ENCODE results near the gene CCDC136. TPM values are rescaled to one million over a fixed set of nuclear protein-coding genes. Genes with fewer than 3 reads are reported as not detected.

The CCDC136 gene
- total RNA-seq, 1 donor from 2014 or later: 44.2 TPM

GRCh38 chr7:128815289-128815942 lies 23.6 kb downstream of the CCDC136 start:
- DNase-seq (ENCODE audit: extremely low spot score, unreplicated experiment): no peak
- peaks cover 8% of the 10 kb centered on the region for H3K27me3 Mint-ChIP-seq

GRCh38 chr7:128818694-128819093 lies 26.9 kb downstream of the CCDC136 start:
- no peak for DNase-seq (ENCODE audit: extremely low spot score, unreplicated experiment)
- Mint-ChIP-seq H3K4me1 (ENCODE audit: unreplicated experiment) (peaks cover 6% of the 10 kb centered on the region), H3K9me3 (no peaks in the 10 kb centered on the region), H3K27me3 (peaks cover 8% of the 10 kb centered on the region), H3K27ac (no peak overlapping the region), H3K36me3 (peaks cover 4% of the 10 kb centered on the region), H3K4me3 (no peak overlapping the region)
- TF ChIP-seq CTCF (conservative IDR thresholded peaks at IDR 0.05): no peak

More at GRCh38 chr7:128815289-128815942, 23.6 kb downstream of the CCDC136 start:
- Mint-ChIP-seq H3K36me3 (peaks cover 4% of the 10 kb centered on the region), H3K9me3 (no peaks in the 10 kb centered on the region), H3K27ac (no peak overlapping the region), H3K4me1 (ENCODE audit: unreplicated experiment) (no peaks in the 10 kb centered on the region), H3K4me3 (no peak overlapping the region)
- no peak for TF ChIP-seq CTCF (conservative IDR thresholded peaks at IDR 0.05)

- Mint-ChIP-seq H3K4me1 (ENCODE audit: unreplicated experiment) (peaks cover 6% of the 10 kb centered on the region), H3K4me3 (no peak overlapping the region), H3K9me3 (no peaks in the 10 kb centered on the region), H3K27ac (no peak overlapping the region), H3K27me3 (peaks cover 4% of the 10 kb centered on the region), H3K36me3 (no peaks in the 10 kb centered on the region)
- no peak for TF ChIP-seq CTCF (conservative IDR thresholded peaks at IDR 0.05)
- DNase-seq (ENCODE audit: extremely low spot score, unreplicated experiment): no peak
Measured at GRCh38 chr7:128821724-128822123, 30.0 kb downstream of the CCDC136 start.

DNA sequence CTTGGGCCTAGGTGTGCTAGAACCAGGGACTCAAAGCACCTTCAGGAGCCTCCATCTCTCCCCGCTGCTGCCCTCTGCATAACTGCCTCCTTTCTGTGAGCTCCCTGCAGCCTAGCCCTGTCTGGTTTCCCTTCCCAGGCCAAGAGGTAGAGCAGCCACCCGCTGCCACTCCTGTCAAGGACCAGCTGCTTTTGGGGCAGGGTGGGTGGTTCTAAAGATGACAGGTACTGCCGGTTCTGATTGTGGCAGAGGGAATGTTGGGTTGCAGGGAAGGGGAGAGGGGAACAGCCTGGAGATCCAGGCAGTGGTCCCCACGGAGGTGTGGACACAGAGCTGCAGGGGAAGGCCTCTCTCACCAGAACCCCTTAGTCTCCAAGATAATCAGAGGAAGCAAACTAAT lies 34.7 kb downstream of the CCDC136 start:
- TF ChIP-seq CTCF (conservative IDR thresholded peaks at IDR 0.05): no peak
- no peaks in the 10 kb centered on the region for H3K36me3 Mint-ChIP-seq
- H3K9me3 Mint-ChIP-seq: no peaks in the 10 kb centered on the region
- peaks cover 18% of the 10 kb centered on the region for H3K4me1 Mint-ChIP-seq (ENCODE audit: unreplicated experiment)
- peaks cover 7% of the 10 kb centered on the region for H3K27me3 Mint-ChIP-seq
- no peak overlapping the region for H3K4me3 Mint-ChIP-seq
- no peak for DNase-seq (ENCODE audit: extremely low spot score, unreplicated experiment)
- H3K27ac Mint-ChIP-seq: no peak overlapping the region

DNA sequence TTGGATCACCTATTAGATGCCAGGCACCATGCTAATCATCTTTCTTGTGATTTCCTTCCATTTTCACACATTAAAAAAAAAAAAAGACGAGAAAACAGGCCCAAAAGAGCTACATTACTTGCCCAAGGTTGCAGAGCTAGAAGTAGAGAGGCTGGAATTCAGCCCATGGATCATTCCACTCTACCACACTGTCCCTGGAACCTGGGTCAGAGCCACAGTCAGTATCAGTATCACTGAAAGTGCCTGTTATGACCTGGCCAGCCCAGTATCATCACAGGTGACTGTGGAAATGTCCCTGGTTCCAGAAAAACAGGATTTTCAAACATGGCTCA lies 35.1 kb downstream of the CCDC136 start:
- peaks cover 7% of the 10 kb centered on the region for H3K27me3 Mint-ChIP-seq
- no peak for DNase-seq (ENCODE audit: extremely low spot score, unreplicated experiment)
- no peak overlapping the region for H3K4me3 Mint-ChIP-seq
- no peak overlapping the region for H3K27ac Mint-ChIP-seq
- no peaks in the 10 kb centered on the region for H3K36me3 Mint-ChIP-seq
- peaks cover 18% of the 10 kb centered on the region for H3K4me1 Mint-ChIP-seq (ENCODE audit: unreplicated experiment)
- no peak for TF ChIP-seq CTCF (conservative IDR thresholded peaks at IDR 0.05)
- H3K9me3 Mint-ChIP-seq: no peaks in the 10 kb centered on the region

All from type B pancreatic cell (in vitro differentiated cells).